Pancreas (tissue), 10 donors: Measurements from ENCODE around the gene STX18. TPM values are rescaled to one million over a fixed set of nuclear protein-coding genes. Genes with fewer than 3 reads are reported as not detected.

Experiments used
- ATAC-seq, 4 donors: fragments of 200-7000 bp; cut with Tn5 transposase; one replicate each; pipeline versions ENCODE4 v1.8.0 to v1.9.1; 2020; ENCODE audit warnings: mild to moderate bottlenecking in 4 of 4, moderate library complexity in 4 of 4
- DNase-seq, 6 donors: peaks; one replicate each; pipeline ENCODE4 v3.0.0-alpha.2; 2020
- FAIRE-seq: peaks from 2 replicates; lab custom pipeline; 2012; peaks lifted over from hg19 to GRCh38; lab: Jason Lieb, UNC
- H3K27ac ChIP-seq, 4 donors: fragments of 200-600 bp; sonication (generic); 1 replicate in 3 of 4; 2 replicates in 1 of 4; pipeline versions ENCODE4 v1.5.0 to v1.8.0; 2020
- H3K27me3 ChIP-seq, 4 donors: fragments of 200-600 bp; one replicate each; pipeline ENCODE4 v1.8.0; 2021
- H3K36me3 ChIP-seq, 3 donors: fragments of 200-600 bp; sonication (generic) in 1 of 3; one replicate each; pipeline versions ENCODE4 v1.5.0 to v1.8.0; 2020 to 2021
- H3K4me1 ChIP-seq, 3 donors: fragments of 200-600 bp; one replicate each; pipeline ENCODE4 v1.8.0; 2021
- H3K4me3 ChIP-seq, 4 donors: fragments of 200-600 bp; sonication (generic) in 2 of 4; one replicate each; pipeline versions ENCODE4 v1.5.0 to v1.8.0; 2020 to 2021
- H3K9me3 ChIP-seq, 4 donors: fragments of 200-600 bp; one replicate each; pipeline ENCODE4 v1.8.0; 2021
- CTCF ChIP-seq, 4 donors: fragments of 200-600 bp; sonication (generic) in 3 of 4; IDR thresholded peaks; one replicate each; pipeline versions ENCODE4 v1.5.0 to v1.8.0; 2021; ENCODE audit warnings: antibody characterized with exemption in 4 of 4
- WGBS, 2 donors: extraction: QIAGEN DNeasy Blood & Tissue Kit; methylation state at CpG; one replicate each; pipeline ENCODE4 v1.1.7; 2013; 5-methylcytosine and 5-hydroxymethylcytosine counted together
- intact Hi-C, 3 donors: fragments of 100-400 bp; cut with DNase I; formaldehyde crosslinking; loops; one replicate each; pipeline versions ENCODE4 v1.11.1 to v1.14.2; 2022
- polyA plus RNA-seq, 2 donors: library from polyadenylated mRNA; stranded (reverse); fragments of 200-250 nt; gene quantifications; one replicate each; pipeline ENCODE4 v1.2.3, GENCODE V29; 2013
- total RNA-seq, 6 donors: library from RNA; stranded (reverse); fragmentation: NEBNext Ultra II Directional in 4 of 6; extraction: Animal tissue kit (Norgen Biotek cat#: 25700) in 4 of 6; gene quantifications; one replicate each; pipeline versions ENCODE4 v1.2.1 to v1.2.4, GENCODE V29; 2021 to 2023
- donor health status: healthy with polysubstance abuse.
- donor health status: DM: no; HTN: no; CAD: no; lungs with moderate emphysema.
- donor health status: DM: no; HTN: no; CAD: no.
- donor health status: control.
- donor health status: control.
- donor health status: Bipolar disorder and iron deficiency.
- donor health status: DM: yes; HTN: yes; CAD: no.
- donor health status: DM: no; HTN: no; CAD: no.
- donor health status: DM: no; HTN: no; CAD: no.
- donor health status: DM: yes; HTN: yes; CAD: no.

The STX18 gene
- total and polyA plus RNA-seq, 8 donors = 13.6 to 35.9 (median 19.0) TPM

- intact Hi-C loops = no loop called here
- TF ChIP-seq CTCF (IDR thresholded peaks at IDR 0.05) = no peak
- H3K4me3 ChIP-seq = no peak overlapping the region
- H3K9me3 ChIP-seq = no peaks in the 10 kb centered on the region
- H3K27me3 ChIP-seq = no peaks in the 10 kb centered on the region
- 46 to 61% methylated on average over 19 of the region's 19 CpGs for WGBS, 2 donors
- no peaks in the 10 kb centered on the region for H3K4me1 ChIP-seq
- DNase-seq = no peak
- FAIRE-seq = no peak
- no peak for ATAC-seq
- no peak overlapping the region for H3K27ac ChIP-seq
- H3K36me3 ChIP-seq = no peaks in the 10 kb centered on the region
Observed at GRCh38 chr4:4396628-4397440, 145.0 kb downstream of the STX18 start.

GRCh38 chr4:4395849-4396627, 145.8 kb downstream of the STX18 start:
- H3K27ac ChIP-seq = no peak overlapping the region
- ATAC-seq (peak in 3 of 4 donors; percentile 32 to 79 (median 76)), DNase-seq (peak in 1 of 6 donors; percentile 40), FAIRE-seq (no peak)
- no peaks in the 10 kb centered on the region for H3K27me3 ChIP-seq
- intact Hi-C loops = no loop called here
- no peaks in the 10 kb centered on the region for H3K36me3 ChIP-seq
- H3K4me1 ChIP-seq = no peaks in the 10 kb centered on the region
- no peaks in the 10 kb centered on the region for H3K9me3 ChIP-seq
- 18 to 22% methylated on average over 26 of the region's 26 CpGs for WGBS, 2 donors
- TF ChIP-seq CTCF (IDR thresholded peaks at IDR 0.05) = no peak
- no peak overlapping the region for H3K4me3 ChIP-seq

GRCh38 chr4:4395371-4395770, 146.5 kb downstream of the STX18 start:
- Histone ChIP-seq H3K27ac (no peak overlapping the region), H3K27me3 (no peaks in the 10 kb centered on the region), H3K4me3 (no peak overlapping the region), H3K4me1 (no peaks in the 10 kb centered on the region), H3K36me3 (no peaks in the 10 kb centered on the region), H3K9me3 (no peaks in the 10 kb centered on the region)
- WGBS, 2 donors = 40 to 52% methylated on average over 9 of the region's 9 CpGs
- intact Hi-C loops = no loop called here
- FAIRE-seq (no peak), ATAC-seq (no peak), DNase-seq (no peak)
- no peak for TF ChIP-seq CTCF (IDR thresholded peaks at IDR 0.05)

- ATAC-seq (no peak), DNase-seq (peak in 1 of 6 donors; percentile 20), FAIRE-seq (no peak)
- H3K27ac ChIP-seq = no peak overlapping the region
- no peak overlapping the region for H3K4me3 ChIP-seq
- no peaks in the 10 kb centered on the region for H3K36me3 ChIP-seq
- WGBS, 2 donors = 55 to 68% methylated on average over 9 of the region's 9 CpGs
- intact Hi-C loops = no loop called here
- no peaks in the 10 kb centered on the region for H3K27me3 ChIP-seq
- TF ChIP-seq CTCF (IDR thresholded peaks at IDR 0.05) = no peak
- no peaks in the 10 kb centered on the region for H3K9me3 ChIP-seq
- H3K4me1 ChIP-seq = no peaks in the 10 kb centered on the region
Observed at GRCh38 chr4:4394644-4395043, 147.2 kb downstream of the STX18 start.
